Stimulated activated naive CD8-positive, alpha-beta T cell treated with anti-CD3 and anti-CD28 coated beads, Interleukin-15, Interleukin-2, amounts not matched to agents 100 U/mL and 50 U/mL, for 24 hours (primary cell): ENCODE measurements around the gene MAP7D3.

Experiments used
- ATAC-seq: fragments of 150-1000 bp; cut with Tn5 transposase; one replicate; pipeline ENCODE4 v1.10.0; 2021
- DNase-seq: peaks from one replicate; pipeline ENCODE4 v3.0.0; 2021

MAP7D3 gene

GRCh38 chrX:136205882-136206380 lies 45.3 kb downstream of the MAP7D3 start:
- no peak for ATAC-seq

DNA sequence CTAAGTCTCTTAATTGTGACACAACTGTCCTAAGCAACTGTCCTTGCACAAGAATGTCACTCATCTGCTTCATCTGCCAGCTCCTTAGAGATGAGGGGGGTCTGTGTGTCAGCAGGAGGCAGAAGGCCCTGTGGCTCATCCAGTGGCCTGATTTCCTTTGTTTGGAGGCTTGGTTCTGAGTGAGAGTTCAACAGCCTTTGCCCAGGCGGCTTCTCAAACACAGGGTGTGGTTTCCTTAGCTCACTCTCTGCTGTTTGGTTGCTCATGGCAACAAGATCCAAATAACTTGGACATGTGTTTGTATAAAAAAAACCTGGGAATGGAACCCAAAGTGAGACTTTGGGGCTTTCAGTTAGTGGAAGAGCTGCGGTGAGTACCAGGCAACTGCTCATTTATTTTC lies 46.6 kb downstream of the MAP7D3 start:
- no peak for ATAC-seq

More at GRCh38 chrX:136205882-136206380, 45.3 kb downstream of the MAP7D3 start:
- no peak for DNase-seq

GRCh38 chrX:136203951-136204350 lies 47.2 kb downstream of the MAP7D3 start:
- ATAC-seq (no peak), DNase-seq (no peak)

More for the DNA sequence above, 46.6 kb downstream of the MAP7D3 start:
- no peak for DNase-seq

DNA sequence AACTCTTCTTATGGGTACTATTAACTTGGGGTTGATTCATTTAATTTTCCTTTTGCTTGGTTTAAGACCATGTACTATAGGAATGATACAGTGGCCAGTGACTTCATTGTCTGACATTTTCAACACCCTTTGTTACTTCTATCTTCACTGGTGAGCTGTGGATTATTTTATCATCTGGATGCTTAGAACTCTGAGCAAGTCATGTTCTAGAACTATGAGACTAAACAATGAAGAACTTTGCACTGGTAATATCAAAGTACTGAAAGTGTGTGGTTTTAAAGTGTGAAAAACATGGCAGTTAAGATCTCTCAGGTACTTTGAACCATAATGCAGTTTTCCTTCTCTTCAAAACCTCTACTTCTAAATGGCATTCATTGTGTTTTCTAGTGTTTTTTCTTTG lies 47.8 kb downstream of the MAP7D3 start:
- DNase-seq (no peak), ATAC-seq (peak; percentile 88)

GRCh38 chrX:136202889-136203288 lies 48.3 kb downstream of the MAP7D3 start:
- ATAC-seq (no peak), DNase-seq (no peak)

DNA sequence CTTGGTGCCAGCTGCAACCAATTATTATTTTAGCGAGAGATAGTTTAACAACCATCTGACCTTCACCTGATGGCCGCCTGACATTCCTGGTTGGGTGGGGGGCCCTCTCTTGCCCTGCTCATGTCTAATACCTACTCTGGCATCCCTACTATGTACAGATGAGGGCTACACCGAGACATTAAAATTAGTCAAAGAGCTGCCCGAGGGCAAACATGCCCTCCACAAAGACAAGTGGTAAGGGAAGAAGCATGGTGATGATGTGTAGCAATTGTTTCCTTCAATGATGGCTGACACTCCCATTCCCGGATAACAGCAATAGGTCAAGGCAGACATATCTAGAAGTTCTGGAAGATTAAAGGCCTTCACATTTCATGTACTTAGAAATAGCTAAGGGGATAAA lies 49.6 kb downstream of the MAP7D3 start:
- ATAC-seq (no peak), DNase-seq (no peak)

GRCh38 chrX:136200466-136200865 lies 50.7 kb downstream of the MAP7D3 start:
- DNase-seq (no peak), ATAC-seq (peak; percentile 55)

DNA sequence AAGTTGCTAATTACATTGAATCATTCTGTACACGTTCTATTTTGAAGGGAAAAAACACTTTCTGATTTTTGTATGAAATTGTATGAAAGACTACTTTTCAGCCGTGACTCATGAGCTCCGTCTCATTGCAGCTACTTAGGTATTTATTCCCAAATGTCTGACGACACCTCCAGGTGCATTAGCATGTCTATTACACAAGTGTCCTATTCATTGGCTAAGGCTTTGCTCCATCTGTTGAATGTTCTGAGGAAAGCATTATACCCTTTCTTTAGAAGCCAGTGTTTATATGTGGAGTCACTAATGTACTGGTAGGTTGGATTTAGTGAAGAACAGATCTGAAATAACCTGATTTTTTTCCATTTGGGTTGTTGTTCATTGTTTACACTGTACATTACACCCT lies 51.8 kb downstream of the MAP7D3 start:
- no peak for DNase-seq
- ATAC-seq = no peak

DNA sequence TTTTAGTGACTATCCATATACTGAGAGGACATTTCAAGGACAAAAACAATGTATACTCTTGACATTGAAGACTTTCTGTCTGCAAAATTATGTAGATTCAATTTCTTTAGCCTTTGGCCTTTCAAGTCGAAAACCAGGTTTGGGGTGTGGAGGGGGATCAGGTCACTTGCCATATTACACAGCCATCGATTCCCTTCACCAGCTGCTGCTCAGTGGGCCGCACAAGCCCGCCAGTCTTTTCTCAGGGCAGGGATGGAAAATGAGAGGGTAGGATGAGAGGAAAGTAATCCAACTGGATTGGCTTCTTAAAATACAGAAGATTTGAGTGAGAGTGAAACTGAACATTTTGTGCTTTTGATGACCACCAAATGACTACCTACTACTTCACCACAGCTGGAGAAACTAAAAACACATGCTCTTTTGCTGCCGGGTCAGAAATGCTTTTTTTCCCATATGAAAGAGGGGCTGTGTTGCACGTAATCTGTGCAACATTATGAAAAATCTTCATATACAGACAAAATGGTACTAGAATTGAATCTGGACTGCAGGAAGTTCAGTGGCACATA lies 52.4 kb downstream of the MAP7D3 start:
- ATAC-seq (no peak), DNase-seq (no peak)

DNA sequence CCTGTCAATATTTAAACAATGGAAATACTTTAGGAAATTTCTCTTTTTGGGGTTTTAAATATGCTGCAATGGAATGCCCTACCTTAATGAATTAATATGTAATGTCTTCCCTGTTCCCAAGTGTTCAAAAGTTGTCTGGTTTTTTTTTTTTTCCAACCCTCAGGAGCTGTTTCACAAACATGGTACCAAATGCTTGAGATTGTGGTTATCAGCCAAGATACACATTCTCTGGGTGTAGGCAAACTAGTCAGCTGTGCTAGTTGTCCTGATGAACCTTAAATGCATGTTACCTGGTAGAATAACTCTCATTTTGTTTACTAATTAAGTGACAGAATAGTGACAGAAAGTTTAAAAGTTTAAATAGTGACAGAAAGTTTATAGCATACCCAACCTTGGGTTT lies 53.2 kb downstream of the MAP7D3 start:
- ATAC-seq = no peak
- DNase-seq = no peak

- DNase-seq = no peak
- ATAC-seq = no peak
These were observed 54.5 kb downstream of the MAP7D3 start for GRCh38 chrX:136196691-136197155.

- no peak for DNase-seq
- no peak for ATAC-seq
These were observed 56.0 kb downstream of the MAP7D3 start for GRCh38 chrX:136195247-136195646.

DNA sequence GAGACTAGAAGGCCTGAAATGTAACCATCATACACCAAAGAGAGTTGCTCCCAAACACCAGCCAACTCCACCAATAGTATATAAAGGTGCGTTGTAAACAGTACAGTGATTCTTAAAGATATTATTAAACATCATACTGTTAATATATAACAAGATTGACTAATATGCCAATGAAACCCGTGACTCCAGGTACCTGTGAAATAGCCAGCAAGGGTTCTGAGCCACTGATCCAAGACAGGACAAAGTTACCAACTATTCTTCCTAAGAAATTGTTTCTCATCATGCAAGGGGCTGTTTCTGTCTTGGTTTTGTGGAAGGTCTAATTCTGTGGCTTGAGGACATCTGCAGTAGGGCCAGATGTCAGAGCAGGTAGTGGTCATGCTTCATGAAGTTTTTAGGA lies 56.7 kb downstream of the MAP7D3 start:
- DNase-seq = no peak
- no peak for ATAC-seq

DNA sequence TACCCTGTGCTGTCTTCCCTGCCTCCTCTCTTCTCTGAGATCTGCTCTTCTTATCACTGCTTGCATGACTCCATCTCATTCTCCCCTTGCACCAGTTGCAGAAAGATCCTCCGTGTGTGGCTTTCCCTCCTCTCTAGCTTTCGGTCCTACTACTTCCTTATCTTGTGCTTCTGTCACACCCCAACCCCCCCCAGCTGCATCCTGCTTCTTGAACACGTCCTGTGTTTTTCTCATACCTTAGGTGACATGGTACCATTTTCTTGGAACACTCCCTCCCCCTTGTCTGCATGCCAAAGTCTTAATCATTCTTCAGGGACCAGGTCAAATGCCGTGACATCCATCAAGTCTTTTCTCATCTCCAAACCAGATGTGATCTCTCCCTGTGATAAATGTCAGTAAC lies 57.4 kb downstream of the MAP7D3 start:
- ATAC-seq (no peak), DNase-seq (no peak)

DNA sequence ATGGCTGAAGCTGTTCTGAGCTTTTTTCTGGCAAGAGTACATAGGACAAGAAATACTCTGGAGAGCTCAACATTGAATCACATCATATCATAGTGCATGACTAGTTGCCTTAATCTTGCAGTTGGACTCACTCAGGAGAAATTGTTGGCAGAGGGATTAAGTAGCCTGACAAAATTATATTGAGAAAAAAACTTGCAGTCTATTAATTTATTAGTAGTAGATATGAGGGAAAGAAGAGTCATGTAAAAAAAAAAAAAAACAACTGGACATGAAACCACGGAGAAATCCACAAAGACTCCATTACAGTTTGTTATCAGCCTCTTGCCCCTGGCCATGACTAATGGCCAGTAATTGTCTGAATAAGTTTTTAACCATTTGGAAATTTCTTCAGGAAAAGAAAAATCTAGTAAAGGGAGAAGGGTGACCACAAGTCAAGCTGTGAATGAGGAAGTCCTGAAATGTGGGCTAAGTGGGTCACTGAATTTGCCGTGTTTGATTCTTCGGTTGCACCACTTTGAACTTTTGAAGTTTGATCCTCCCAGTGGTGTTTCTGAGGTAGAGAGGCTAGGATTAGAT lies 58.3 kb downstream of the MAP7D3 start:
- ATAC-seq (no peak), DNase-seq (no peak)

- DNase-seq = no peak
- peak; percentile 36 for ATAC-seq
These were observed 59.1 kb downstream of the MAP7D3 start for GRCh38 chrX:136192135-136192534.

- DNase-seq (no peak), ATAC-seq (no peak)
These were observed 60.0 kb downstream of the MAP7D3 start for GRCh38 chrX:136191171-136191570.

DNA sequence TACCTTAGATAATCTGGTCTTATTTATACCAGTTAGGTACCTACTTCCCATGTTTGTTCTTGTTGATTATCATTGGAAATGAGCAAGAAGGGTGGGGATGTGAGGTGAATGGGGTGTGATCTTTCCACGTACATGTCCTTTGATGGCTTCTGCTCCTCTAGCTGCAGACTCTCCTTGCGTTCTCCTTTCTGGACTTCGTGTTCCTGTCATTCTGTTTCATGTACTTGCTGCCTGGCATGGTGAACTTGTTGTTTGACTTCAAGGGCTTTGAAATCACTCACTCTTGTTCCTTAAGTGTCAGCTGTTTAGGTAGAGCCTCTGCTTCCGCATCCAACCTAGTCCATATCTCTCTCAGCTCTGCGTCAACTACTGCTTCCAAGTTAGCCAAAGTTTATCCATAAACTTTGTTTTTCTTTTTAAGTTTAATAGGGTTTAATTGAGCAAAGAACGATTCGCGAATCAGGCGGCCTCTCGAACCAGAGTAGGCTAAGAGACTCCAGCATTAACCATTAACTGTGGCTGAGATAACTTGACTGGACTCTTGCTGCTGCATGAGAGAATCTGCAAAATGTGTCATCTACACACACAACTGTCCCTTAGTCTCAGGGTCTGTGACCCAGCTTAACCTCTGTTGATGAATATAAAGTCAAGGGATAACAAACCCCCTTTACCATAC lies 61.0 kb downstream of the MAP7D3 start:
- ATAC-seq = no peak

GRCh38 chrX:136189222-136189621 lies 62.0 kb downstream of the MAP7D3 start:
- ATAC-seq = no peak
- DNase-seq = no peak

More for the DNA sequence above, 61.0 kb downstream of the MAP7D3 start:
- no peak for DNase-seq

GRCh38 chrX:136186023-136186413 lies 65.2 kb downstream of the MAP7D3 start:
- DNase-seq (no peak), ATAC-seq (no peak)

DNA sequence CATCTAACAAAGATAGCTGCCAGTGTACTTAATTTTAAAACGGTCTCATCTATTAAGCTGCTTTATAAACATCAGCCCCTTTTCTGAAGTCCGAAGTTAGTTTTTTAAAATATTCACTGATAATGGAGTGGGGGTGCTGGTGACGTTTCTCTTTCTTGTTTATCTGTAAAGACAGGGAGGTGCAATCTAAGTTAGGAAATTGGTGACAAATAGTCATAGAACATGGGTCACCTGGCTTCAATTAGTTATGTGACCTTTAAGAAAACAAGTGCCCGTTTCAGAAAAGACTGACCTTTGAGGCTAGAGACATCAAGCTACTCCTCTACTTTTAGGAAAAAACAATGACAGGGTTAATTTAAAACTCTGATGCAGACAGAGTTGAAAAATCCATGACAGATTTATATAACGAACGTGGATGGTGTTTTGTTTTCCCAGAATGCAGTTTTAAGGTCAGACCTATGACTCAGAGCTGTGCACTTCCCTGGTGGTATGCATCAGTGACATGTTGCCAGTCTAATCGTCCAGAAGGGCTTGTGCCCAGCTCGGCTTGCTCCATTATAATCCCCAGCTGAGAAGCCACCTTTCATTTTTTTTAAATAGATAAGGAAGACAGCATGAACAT lies 65.7 kb downstream of the MAP7D3 start:
- ATAC-seq (no peak), DNase-seq (no peak)

GRCh38 chrX:136183917-136184316 lies 67.3 kb downstream of the MAP7D3 start:
- ATAC-seq (no peak), DNase-seq (no peak)

- ATAC-seq (no peak), DNase-seq (no peak)
These were observed 68.0 kb downstream of the MAP7D3 start for GRCh38 chrX:136183172-136183571.
